Mesothelial cell of epicardium (in vitro differentiated cells): ENCODE data around the gene GPR4. TPM values are rescaled to one million over a fixed set of nuclear protein-coding genes. Genes with fewer than 3 reads are reported as not detected.
"Not testable (repeated sequence)": the region's sequence is repeated elsewhere in the genome, so short reads cannot be mapped to it uniquely, and the experiment has no call there.

Experiments used
- DNase-seq, 2 experiments: peaks; one replicate each; pipeline ENCODE4 v3.0.0; 2021; ENCODE audit warnings: low spot score in 2 of 2; ENCODE audit not compliant: unreplicated experiment in 2 of 2
- H3K27ac Mint-ChIP-seq: 2 replicates; pipeline ENCODE4 v1.8.0; 2021; ENCODE audit warnings: mixed read lengths
- H3K27me3 Mint-ChIP-seq: 2 replicates; pipeline ENCODE4 v1.8.0; 2021; ENCODE audit warnings: low read depth, mixed read lengths
- H3K36me3 Mint-ChIP-seq: 2 replicates; pipeline ENCODE4 v1.8.0; 2021; ENCODE audit warnings: mixed read lengths
- H3K4me1 Mint-ChIP-seq: 2 replicates; pipeline ENCODE4 v1.8.0; 2021; ENCODE audit warnings: mixed read lengths
- H3K4me3 Mint-ChIP-seq: 2 replicates; pipeline ENCODE4 v1.8.0; 2021; ENCODE audit warnings: mild to moderate bottlenecking, moderate library complexity, mixed read lengths
- H3K9me3 Mint-ChIP-seq: 2 replicates; pipeline ENCODE4 v1.8.0; 2021; ENCODE audit warnings: mixed read lengths
- CTCF ChIP-seq: fragments of 200-600 bp; sonication (generic); IDR thresholded peaks from one replicate; pipeline ENCODE4 v1.5.0; 2021; ENCODE audit warnings: antibody characterized with exemption; ENCODE audit not compliant: unreplicated experiment
- total RNA-seq: library from RNA; stranded (reverse); gene quantifications from 3 replicates; pipeline ENCODE4 v1.2.1, GENCODE V29; 2021

The GPR4 gene
- total RNA-seq, 1 donor from 2014 or later = not detected

DNA sequence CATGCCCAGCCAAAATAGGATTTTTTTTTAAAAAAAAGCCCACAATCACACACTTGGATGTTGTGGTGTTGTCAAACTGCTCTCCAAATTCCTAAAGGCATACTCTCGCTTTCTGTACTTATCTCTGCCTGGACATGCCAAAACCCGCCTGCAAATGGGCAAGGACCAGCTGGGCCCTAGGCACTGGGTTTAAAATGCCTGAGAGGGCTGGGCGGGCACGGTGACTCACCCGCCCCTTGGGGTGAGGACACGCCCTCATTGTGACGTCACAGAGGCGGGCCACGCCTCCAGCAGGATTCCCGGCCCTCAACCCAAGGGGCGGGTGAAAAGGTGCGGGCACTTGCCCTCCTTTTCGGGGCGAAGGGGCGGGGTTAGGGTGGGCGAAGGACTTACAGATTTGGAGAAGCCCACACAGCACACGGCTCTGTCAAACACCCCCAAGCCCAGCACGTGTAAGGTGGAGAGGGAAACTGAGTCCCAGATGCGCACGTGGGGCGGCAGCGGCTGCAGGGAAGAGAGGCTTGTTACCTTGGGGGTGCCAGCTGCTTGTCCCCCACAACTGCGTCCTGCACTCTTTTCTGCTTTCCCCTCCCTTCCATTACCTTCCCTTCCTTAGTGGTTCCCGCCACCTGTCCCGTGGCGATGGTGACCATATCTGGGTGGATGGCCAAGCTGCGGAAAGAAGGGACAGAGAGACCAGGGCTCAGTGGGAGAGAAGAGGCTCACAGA lies 30.6 kb upstream of the GPR4 start:
- Mint-ChIP-seq H3K27me3 (no peaks in the 10 kb centered on the region), H3K4me3 (no peak overlapping the region), H3K9me3 (no peaks in the 10 kb centered on the region), H3K27ac (peak overlapping the region; percentile 91), H3K36me3 (peaks cover 8% of the 10 kb centered on the region), H3K4me1 (peaks cover 4% of the 10 kb centered on the region)
- DNase-seq = peak; percentile 57 to 84
- no peak for TF ChIP-seq CTCF

GRCh38 chr19:45630463-45630862 lies 28.5 kb upstream of the GPR4 start:
- no peak for DNase-seq
- H3K4me3 Mint-ChIP-seq = no peak overlapping the region
- peaks cover 15% of the 10 kb centered on the region for H3K36me3 Mint-ChIP-seq
- no peak overlapping the region for H3K27ac Mint-ChIP-seq
- TF ChIP-seq CTCF = no peak
- H3K27me3 Mint-ChIP-seq = no peaks in the 10 kb centered on the region
- peaks cover 4% of the 10 kb centered on the region for H3K4me1 Mint-ChIP-seq
- H3K9me3 Mint-ChIP-seq = no peaks in the 10 kb centered on the region

GRCh38 chr19:45629704-45630103 lies 27.7 kb upstream of the GPR4 start:
- no peak overlapping the region for H3K27ac Mint-ChIP-seq

DNA sequence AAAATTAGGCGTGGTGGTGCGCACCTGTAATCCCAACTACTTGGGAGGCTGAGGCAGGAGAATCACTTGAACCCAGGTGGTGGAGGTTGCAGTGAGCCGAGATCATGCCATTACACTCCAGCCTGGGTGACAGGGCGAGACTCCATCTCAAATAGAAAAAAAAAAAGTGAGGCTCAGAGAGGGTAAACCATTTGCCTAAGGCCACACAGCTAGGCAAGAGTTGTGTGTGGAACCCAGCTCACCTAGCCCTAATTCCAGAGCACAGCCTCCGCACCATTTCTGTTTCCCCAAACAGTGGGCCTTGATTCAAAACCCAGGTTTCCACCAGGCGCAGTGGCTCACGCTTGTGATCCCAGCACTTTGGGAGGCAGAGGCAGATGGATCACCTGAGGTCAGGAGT lies 26.2 kb upstream of the GPR4 start:
- not testable (repeated sequence) for H3K27me3 Mint-ChIP-seq, H3K4me3 Mint-ChIP-seq, H3K9me3 Mint-ChIP-seq, DNase-seq, H3K27ac Mint-ChIP-seq, H3K4me1 Mint-ChIP-seq
- H3K36me3 Mint-ChIP-seq = peaks cover 20% of the 10 kb centered on the region

More at GRCh38 chr19:45629704-45630103, 27.7 kb upstream of the GPR4 start:
- Mint-ChIP-seq H3K27me3 (no peaks in the 10 kb centered on the region), H3K36me3 (peaks cover 16% of the 10 kb centered on the region), H3K4me1 (peaks cover 4% of the 10 kb centered on the region), H3K4me3 (no peak overlapping the region), H3K9me3 (no peaks in the 10 kb centered on the region)
- no peak for TF ChIP-seq CTCF
- DNase-seq = no peak

DNA sequence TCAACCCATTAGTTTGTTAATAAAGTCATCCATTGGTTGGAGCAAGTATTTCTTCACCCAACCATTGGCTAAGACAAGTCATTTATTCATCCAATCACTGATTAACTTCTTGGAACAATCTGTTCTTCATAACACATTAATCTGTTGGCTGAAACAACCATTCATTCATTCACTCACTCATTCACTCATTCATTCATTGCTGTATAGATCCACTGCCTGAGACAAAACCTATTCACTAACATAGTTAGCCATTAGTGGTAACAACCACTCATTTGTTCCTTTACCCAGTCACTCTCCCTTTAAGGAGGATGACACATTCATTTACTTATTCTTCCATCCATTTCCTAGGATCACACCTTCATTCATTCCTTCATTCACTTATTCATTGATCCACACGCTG lies 22.0 kb upstream of the GPR4 start:
- no peak overlapping the region for H3K27ac Mint-ChIP-seq
- H3K9me3 Mint-ChIP-seq = no peaks in the 10 kb centered on the region
- TF ChIP-seq CTCF = no peak
- H3K36me3 Mint-ChIP-seq = peaks cover 29% of the 10 kb centered on the region
- H3K4me1 Mint-ChIP-seq = no peaks in the 10 kb centered on the region
- no peak for DNase-seq
- no peak overlapping the region for H3K4me3 Mint-ChIP-seq
- no peaks in the 10 kb centered on the region for H3K27me3 Mint-ChIP-seq

DNA sequence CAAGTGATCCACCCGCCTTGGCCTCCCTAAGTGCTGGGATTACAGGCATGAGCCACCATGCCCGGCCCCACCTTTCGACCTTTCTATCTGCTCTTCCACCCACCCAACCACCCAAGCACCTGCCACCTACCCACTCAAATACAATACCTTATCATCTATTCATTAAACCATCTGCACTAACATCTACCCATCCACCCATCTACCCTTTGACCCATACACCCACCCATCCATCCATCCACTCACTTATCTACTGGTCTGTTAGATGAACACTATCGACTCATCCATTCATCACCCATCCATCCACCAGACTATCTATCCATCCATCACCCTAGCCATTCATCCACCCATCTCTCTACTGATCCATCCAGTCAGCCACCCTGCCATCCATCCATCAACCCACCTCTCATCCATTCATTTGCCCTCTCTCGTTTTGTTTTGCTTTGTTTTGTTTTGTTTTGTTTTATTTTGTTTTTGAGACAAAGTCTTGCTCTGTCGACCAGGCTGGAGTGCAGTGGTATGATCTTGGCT lies 20.0 kb upstream of the GPR4 start:
- no peak for TF ChIP-seq CTCF
- no peak for DNase-seq
- Mint-ChIP-seq H3K9me3 (no peaks in the 10 kb centered on the region), H3K4me1 (no peaks in the 10 kb centered on the region), H3K4me3 (no peak overlapping the region), H3K27me3 (no peaks in the 10 kb centered on the region), H3K27ac (no peak overlapping the region), H3K36me3 (peaks cover 28% of the 10 kb centered on the region)
